Peyer's patch (tissue), 4 donors: ENCODE results near the gene PRR15L. TPM values are rescaled to one million over a fixed set of nuclear protein-coding genes. Genes with fewer than 3 reads are reported as not detected.
A peak's percentile ranks its signal among the peaks of the same experiment; 100 is the strongest.

Source experiments
- DNase-seq, 3 donors: peaks; one replicate each; pipeline ENCODE4 v3.0.0-alpha.2; 2017 to 2019
- H3K27ac ChIP-seq, 4 donors: fragments of 200-600 bp; sonication (generic); one replicate each; pipeline ENCODE4 v1.5.1; 2016 to 2019
- H3K27me3 ChIP-seq, 2 donors: fragments of 200-600 bp; sonication (generic); one replicate each; pipeline ENCODE4 v1.5.1; 2019
- H3K36me3 ChIP-seq, 3 donors: fragments of 200-600 bp; sonication (generic); one replicate each; pipeline ENCODE4 v1.5.1; 2016 to 2019
- H3K4me1 ChIP-seq, 4 donors: fragments of 200-600 bp; sonication (generic); one replicate each; pipeline ENCODE4 v1.5.1; 2016 to 2019
- H3K4me3 ChIP-seq, 4 donors: fragments of 200-600 bp; sonication (generic); 1 replicate in 3 of 4; 2 replicates in 1 of 4; pipeline ENCODE4 v1.5.1; 2016 to 2019; ENCODE audit warnings: mild to moderate bottlenecking in 1 of 4
- H3K9me3 ChIP-seq, 4 donors: fragments of 200-600 bp; sonication (generic); one replicate each; pipeline ENCODE4 v1.5.1; 2016 to 2019; ENCODE audit warnings: mild to moderate bottlenecking in 1 of 4
- POLR2A ChIP-seq, 2 donors: fragments of 450-650 bp; IDR thresholded peaks; one replicate each; pipeline ENCODE4 v1.5.1; 2017; ENCODE audit warnings: antibody characterized with exemption in 2 of 2, mild to moderate bottlenecking in 2 of 2, moderate library complexity in 2 of 2
- total RNA-seq, 4 donors: library from RNA; depleted of rRNA; stranded (reverse); fragments of >200 nt; gene quantifications; one replicate each; pipeline ENCODE4 v1.1.0, GENCODE V29; 2016
- TF ChIP-seq, protein P1 (sequence below), 6 experiments: fragments of 450-650 bp in 4 of 6; fragments of 200-600 bp in 2 of 6; sonication (generic) in 1 of 6; IDR thresholded peaks; one replicate each; pipeline ENCODE4 v1.5.1; 2017 to 2019; ENCODE audit warnings: antibody characterized with exemption in 6 of 6, mild to moderate bottlenecking in 3 of 6, moderate library complexity in 1 of 6

PRR15L gene
- total RNA-seq, 4 donors from 2014 or later, result 88.3 to 358 (median 288) TPM

DNA sequence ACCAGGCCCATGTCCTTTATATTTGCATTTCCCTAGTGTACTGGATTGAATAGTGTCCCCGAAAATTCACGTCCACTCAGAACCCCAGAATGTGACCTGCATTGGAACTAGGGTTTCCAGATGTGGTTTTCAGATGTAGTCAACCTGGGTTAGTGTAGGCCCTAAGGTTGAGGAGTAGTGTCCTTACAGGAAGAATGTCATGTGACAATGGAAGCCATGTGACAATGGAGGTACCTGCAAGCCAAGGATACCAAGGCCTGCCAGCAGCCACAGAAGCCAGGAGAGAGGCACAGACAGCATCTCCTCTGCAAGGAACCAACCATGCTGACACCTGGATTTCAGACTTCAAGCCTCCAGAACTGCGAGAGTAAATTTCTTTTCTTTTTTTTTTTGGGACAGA lies 5.2 kb upstream of the PRR15L start:
- no peak for DNase-seq
- Histone ChIP-seq H3K4me1 (peaks cover 0 to 34% (median 4%) of the 10 kb centered on the region in 4 donors), H3K4me3 (no peak overlapping the region), H3K9me3 (no peaks in the 10 kb centered on the region), H3K36me3 (no peaks in the 10 kb centered on the region), H3K27ac (no peak overlapping the region), H3K27me3 (no peaks in the 10 kb centered on the region)
- no peak for TF ChIP-seq POLR2A (IDR thresholded peaks at IDR 0.05)
- TF ChIP-seq, protein P1, sequence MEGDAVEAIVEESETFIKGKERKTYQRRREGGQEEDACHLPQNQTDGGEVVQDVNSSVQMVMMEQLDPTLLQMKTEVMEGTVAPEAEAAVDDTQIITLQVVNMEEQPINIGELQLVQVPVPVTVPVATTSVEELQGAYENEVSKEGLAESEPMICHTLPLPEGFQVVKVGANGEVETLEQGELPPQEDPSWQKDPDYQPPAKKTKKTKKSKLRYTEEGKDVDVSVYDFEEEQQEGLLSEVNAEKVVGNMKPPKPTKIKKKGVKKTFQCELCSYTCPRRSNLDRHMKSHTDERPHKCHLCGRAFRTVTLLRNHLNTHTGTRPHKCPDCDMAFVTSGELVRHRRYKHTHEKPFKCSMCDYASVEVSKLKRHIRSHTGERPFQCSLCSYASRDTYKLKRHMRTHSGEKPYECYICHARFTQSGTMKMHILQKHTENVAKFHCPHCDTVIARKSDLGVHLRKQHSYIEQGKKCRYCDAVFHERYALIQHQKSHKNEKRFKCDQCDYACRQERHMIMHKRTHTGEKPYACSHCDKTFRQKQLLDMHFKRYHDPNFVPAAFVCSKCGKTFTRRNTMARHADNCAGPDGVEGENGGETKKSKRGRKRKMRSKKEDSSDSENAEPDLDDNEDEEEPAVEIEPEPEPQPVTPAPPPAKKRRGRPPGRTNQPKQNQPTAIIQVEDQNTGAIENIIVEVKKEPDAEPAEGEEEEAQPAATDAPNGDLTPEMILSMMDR (IDR thresholded peaks at IDR 0.05), result no peak

DNA sequence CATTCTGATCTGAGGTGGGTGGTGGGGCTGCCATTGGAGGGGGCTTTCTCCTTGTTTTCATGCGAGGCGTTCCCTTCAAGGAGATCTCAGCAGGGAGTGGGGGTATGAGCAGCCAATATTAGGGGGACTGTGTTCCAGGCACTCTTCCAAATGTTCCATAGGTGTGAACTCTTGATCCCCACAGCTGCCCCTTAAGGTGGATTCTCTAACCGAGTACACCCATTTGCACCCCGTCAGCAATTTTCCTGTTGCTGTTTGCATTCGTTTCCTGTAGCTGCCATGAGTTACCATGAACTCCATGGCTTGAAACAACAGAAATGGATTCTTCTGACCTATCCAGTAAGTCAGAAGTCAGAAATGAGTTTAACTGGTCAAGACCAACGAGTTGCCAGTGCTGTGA lies 3.7 kb upstream of the PRR15L start:
- Histone ChIP-seq H3K4me1 (peaks cover 0 to 27% (median 4%) of the 10 kb centered on the region in 4 donors), H3K27ac (peak overlapping the region in 2 of 4 donors; percentile 77 to 96)

DNA sequence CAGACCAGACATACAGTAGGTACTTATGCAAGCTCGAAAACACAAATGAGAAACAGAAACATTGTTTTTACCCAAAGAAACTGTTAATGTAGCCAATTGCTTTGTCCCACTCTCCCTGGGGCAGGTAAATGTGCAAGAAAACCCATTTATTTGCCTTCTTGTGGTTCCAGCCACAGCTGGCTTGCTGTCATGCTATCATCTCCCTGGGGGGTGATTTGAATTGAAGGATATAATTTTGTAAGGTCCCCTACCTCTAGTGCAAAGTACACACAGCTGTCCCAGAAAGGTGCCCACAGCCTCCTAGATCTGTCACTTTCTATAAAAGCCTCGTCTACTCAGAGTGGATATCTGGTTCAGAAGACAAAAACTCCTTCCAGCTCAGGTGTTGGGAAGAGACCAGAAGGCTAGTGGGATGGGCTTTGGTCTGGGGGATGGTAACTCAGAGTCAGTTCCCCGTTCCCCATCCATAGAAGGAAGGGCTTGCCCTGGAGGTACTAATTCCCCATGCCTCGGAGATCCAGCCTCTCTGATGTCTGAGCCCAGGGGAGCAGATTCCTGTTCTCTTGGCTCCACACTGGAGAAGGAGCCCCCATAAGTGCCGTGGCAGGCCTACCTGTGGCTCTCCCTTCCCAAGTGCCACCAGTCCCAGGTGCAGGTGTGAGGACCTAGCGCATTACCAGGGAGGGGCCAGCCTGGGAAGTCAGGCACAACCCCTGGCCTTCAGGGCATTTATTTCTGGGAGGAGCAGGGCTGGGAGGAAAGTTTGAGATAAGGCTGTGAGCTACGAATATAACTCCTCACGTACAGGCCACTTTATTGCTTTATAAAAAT lies 2.4 kb upstream of the PRR15L start:
- H3K27ac ChIP-seq, result peak overlapping the region in 3 of 4 donors; percentile 77 to 96 (median 95)
- peak; percentile 93 to 97 for TF ChIP-seq POLR2A (IDR thresholded peaks at IDR 0.05)
- TF ChIP-seq, protein P1 (IDR thresholded peaks at IDR 0.05), result no peak
- DNase-seq, result peak in 2 of 3 donors; percentile 86 to 88
- H3K4me3 ChIP-seq, result peak overlapping the region in 2 of 4 donors; percentile 63 to 70
- no peaks in the 10 kb centered on the region for H3K36me3 ChIP-seq
- no peaks in the 10 kb centered on the region for H3K9me3 ChIP-seq
- peaks cover 0 to 18% (median 3%) of the 10 kb centered on the region in 4 donors for H3K4me1 ChIP-seq
- H3K27me3 ChIP-seq, result no peaks in the 10 kb centered on the region

More for the DNA sequence above, 3.7 kb upstream of the PRR15L start:
- H3K9me3 ChIP-seq, result no peaks in the 10 kb centered on the region
- DNase-seq, result no peak
- no peaks in the 10 kb centered on the region for H3K36me3 ChIP-seq
- H3K4me3 ChIP-seq, result no peak overlapping the region
- H3K27me3 ChIP-seq, result no peaks in the 10 kb centered on the region
- no peak for TF ChIP-seq POLR2A (IDR thresholded peaks at IDR 0.05)
- TF ChIP-seq, protein P1 (IDR thresholded peaks at IDR 0.05), result no peak

DNA sequence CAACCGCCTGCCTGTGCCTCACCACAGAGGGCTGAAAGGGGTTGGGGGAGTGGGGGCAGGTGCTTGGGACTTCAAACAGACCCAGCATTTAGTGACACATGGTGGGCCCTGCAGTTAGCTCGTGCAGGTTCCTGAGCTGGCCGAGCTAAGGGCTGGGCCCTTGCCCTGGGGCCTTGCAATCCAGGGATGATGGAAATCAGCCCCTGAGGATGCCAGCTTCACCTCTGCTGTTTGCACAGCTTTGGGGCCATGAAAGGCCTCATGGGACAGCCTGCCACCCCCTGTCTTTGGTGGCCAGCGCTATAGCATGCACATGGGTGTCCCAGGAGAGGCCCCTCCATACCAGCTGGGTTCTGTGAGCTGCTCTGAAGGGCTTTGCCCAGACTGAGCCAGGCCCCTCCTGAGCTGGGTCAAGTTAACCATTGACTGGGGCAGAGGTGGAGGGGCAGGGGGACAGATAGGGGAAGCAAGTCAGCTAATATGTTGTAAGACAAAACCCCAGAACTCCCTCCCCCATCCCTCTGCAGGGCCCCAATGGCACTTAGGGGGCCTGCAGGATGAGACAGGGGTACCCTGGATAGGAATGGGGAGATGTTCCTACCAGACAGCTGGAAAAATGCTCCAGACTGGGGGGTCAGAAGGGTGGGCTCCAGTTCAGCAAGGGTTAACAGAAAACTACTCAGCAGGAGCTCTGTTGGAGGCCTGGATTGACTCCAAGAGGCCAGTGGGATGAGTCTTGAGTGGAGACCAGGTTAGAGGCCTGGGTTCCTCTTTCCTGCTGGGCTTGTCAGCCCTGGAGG lies 692 bp downstream of the PRR15L start:
- Histone ChIP-seq H3K9me3 (no peaks in the 10 kb centered on the region), H3K4me3 (peak overlapping the region in 3 of 4 donors; percentile 40 to 70 (median 63)), H3K36me3 (peaks cover 0 to 7% (median 0%) of the 10 kb centered on the region in 3 donors), H3K27ac (peak overlapping the region in 3 of 4 donors; percentile 77 to 96 (median 95)), H3K4me1 (peaks cover 0 to 13% (median 0%) of the 10 kb centered on the region in 4 donors), H3K27me3 (no peaks in the 10 kb centered on the region)
- TF ChIP-seq POLR2A (IDR thresholded peaks at IDR 0.05), result peak; percentile 22 to 44
- TF ChIP-seq, protein P1 (IDR thresholded peaks at IDR 0.05), result no peak
- no peak for DNase-seq
